AG09309 (cell line): ENCODE data around the gene FLT3LG.
"Not testable (repeated sequence)": the region's sequence is repeated elsewhere in the genome, so short reads cannot be mapped to it uniquely, and the experiment has no call there.

Experiments
- DNase-seq: peaks from one replicate; pipeline ENCODE4 v3.0.0-alpha.2; 2010; ENCODE audit warnings: low read depth
- H3K4me3 ChIP-seq: 2 replicates; pipeline ENCODE4 v1.5.1; 2011; ENCODE audit warnings: mild to moderate bottlenecking, low read depth, low read length, moderate library complexity; ENCODE audit not compliant: control insufficient read depth
- TF ChIP-seq, protein P1 (sequence below): IDR thresholded peaks from 2 replicates; pipeline ENCODE4 v1.5.1; 2011; ENCODE audit warnings: mild to moderate bottlenecking, low read depth, low read length, inconsistent platforms; ENCODE audit not compliant: insufficient read depth, control insufficient read depth; ENCODE audit errors: missing control alignments

Gene FLT3LG

DNA sequence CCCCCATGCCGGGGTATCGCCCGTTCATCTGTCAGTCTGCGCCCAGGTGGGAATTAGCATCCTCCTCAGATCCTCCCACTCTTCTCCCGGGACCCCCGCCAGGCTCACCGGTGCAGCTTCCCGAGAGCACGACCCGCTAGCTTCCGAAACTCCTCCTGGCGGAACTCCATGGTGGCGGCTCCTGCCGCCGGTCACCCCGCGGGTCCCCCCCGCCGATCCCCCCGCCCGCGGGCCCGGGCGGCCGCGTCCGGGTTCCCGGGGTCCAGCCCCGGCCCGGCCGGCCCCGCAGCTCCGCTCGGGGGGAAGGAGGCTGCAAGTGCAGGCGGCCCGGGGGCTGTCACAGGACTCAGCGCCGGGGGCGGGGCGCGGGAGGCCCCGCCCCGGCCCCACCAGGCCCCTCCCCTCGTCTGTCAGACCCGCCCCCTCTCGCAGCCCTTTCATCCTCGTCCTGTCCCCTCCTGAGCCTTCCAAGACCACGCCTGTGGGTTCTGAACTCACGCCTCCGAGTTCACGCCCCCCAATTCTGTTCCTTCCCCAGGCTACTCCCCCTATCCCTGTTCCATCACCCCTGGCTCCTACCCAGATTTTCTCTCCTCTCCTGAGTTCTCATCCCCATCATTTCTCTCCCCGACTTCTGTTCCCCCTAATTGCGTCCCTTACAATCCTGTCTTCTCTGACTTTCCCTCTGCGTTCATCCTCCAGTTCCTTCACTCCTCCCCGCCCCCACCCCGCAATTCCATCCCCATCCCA lies 32.6 kb upstream of the FLT3LG start, which contains the start of gene SLC17A7:
Gene SLC17A7, minus strand, starts transcription at position 318 of the 750 bp plus-strand sequence. Its CDS starts 148 bp downstream, at position 170.
- no peak within 1 kb of the TSS for H3K4me3 ChIP-seq
- no peak for DNase-seq

DNA sequence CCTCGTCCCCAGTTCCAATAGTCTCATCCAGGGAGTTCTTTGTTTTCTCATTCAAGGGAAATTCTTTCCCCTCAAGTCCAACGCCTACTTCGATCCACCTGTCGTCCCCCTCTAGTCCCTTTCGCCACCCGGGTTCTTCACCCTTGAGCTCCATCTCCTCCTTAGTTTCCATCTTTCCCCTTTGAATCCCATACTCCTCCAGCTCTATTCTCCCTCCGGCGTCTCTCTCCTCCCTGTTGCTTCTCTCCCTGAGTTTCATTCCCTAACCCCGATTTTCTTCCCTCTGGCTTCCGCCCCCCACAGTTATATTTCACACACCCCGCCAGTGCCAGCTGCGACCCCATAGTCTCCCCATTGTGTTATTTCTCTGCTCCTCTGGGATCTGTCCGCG lies 32.1 kb upstream of the FLT3LG start:
- no peak overlapping the region for H3K4me3 ChIP-seq
- no peak for DNase-seq

More for the DNA sequence above, 32.6 kb upstream of the FLT3LG start, which contains the start of gene SLC17A7:
- TF ChIP-seq, protein P1, sequence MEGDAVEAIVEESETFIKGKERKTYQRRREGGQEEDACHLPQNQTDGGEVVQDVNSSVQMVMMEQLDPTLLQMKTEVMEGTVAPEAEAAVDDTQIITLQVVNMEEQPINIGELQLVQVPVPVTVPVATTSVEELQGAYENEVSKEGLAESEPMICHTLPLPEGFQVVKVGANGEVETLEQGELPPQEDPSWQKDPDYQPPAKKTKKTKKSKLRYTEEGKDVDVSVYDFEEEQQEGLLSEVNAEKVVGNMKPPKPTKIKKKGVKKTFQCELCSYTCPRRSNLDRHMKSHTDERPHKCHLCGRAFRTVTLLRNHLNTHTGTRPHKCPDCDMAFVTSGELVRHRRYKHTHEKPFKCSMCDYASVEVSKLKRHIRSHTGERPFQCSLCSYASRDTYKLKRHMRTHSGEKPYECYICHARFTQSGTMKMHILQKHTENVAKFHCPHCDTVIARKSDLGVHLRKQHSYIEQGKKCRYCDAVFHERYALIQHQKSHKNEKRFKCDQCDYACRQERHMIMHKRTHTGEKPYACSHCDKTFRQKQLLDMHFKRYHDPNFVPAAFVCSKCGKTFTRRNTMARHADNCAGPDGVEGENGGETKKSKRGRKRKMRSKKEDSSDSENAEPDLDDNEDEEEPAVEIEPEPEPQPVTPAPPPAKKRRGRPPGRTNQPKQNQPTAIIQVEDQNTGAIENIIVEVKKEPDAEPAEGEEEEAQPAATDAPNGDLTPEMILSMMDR, result no peak

DNA sequence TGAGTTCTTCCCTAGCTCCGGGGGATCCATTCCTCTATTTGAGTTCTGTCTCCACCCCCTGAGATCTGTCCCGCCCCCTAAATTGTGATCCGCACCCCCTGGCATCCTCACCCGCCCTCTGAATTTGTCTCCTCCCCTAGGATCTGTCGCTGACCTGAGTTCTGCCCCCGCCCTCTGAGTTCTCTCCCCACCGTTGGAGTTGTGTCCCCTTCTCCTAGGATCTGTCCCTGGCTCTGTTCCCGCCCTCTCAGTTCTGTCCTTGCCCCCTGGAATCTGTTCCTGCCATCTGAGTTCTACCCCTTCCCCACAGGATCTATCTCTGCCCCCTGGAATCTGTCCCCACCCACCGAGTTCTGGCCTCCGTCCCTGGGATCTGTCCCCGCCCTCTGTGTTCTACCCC lies 31.7 kb upstream of the FLT3LG start:
- DNase-seq, result no peak
- H3K4me3 ChIP-seq, result peak overlapping the region; percentile 46
- TF ChIP-seq, protein P1, result no peak

More for the DNA sequence above, 32.1 kb upstream of the FLT3LG start:
- TF ChIP-seq, protein P1, result no peak

DNA sequence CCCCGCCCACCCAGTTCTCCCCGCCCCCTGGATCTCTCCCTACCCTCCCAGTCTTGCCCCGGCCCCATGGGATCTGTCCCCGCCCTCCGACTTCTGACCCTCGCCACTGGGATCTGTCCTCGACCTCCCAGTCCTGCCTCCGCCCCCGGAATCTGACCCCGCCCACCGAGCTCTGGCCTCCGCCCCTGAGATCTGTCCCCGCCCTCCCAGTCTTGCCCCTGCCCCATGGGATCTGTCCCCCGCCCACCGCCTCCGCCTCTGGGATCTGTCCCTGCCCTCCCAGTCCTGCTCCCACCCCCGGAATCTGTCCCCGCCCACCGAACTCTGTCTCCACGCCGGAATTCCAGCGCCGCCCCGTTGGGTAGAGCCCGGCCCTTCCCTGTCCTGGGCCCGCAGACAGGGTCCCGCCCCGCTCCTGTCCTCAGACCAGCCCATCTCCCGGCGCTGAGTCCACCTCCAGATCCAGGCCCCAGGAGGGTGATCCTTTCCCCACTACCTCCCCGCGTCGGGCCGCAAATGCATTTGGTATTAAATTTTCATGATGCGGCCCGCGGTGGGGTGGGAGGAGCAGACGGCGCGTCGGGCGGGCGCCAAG lies 31.1 kb upstream of the FLT3LG start:
- TF ChIP-seq, protein P1, result no peak
- H3K4me3 ChIP-seq, result peak overlapping the region; percentile 46
- DNase-seq, result no peak

DNA sequence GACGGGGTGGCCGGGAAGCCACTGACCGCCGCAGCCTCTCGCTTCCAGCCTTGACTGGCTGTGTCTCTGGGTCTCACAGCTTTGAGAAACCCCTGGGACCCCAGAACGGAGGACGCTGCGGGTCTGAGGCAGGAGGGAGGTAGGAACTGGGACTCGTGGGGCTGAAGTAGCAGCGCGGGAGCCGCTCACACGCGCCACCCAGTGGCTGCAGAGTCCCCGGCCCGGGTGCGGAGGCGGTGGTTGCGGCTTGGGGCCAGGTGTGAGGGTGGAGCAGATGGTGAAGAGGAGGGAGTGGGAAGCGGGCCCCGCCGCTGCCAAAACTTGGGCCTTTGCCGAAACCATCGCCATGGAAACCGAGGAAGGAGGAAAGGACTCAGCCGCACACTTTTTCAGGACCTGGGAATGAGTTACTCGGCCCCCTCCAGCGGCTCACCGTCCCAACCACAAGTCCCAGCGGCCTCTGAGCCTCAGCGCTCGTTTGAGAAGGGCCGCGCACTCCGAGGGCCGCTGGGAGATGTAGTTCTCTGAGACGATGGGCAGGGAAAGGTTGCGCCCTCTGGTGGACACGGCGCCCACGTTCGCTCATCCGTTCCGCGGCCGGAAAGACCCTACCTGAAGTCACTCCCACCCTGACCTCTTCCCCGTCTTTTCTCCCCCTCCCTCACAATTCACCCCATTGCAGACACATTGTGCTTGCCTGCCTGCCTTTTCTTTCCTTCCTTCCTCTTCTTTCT lies 30.5 kb upstream of the FLT3LG start:
- TF ChIP-seq, protein P1, result peak; percentile 92
- peak; percentile 71 for DNase-seq
- H3K4me3 ChIP-seq, result peak overlapping the region; percentile 46

DNA sequence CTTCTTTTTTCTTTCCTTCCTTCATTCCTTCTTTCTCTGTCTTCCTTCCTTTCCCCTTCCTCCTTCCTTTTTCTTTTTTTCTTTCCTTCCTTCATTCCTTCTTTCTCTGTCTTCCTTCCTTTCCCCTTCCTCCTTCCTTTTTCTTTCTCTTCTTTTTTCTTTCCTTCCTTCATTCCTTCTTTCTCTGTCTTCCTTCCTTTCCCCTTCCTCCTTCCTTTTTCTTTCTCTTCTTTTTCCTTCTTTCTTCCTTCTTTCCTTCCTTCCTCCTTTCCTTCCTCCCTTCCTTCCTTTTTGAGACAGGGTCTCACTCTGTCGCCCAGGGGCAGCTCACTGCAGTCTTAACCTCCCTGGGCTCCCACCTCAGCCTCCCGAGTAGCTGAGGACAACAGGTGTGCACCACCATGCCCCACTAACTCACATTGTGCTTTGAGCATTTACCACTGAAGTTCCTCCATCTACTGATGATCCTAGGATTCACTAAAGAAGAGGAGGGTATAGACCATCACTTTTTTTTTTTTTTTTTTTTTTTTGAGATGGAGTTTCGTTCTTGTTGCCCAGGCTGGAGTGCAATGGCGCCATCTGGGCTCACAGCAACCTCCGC lies 29.8 kb upstream of the FLT3LG start:
- DNase-seq, H3K4me3 ChIP-seq: not testable (repeated sequence)
